Epithelial cell of prostate (primary cell): Measurements from ENCODE around the gene POMT1.
"Not testable (repeated sequence)": the region's sequence is repeated elsewhere in the genome, so short reads cannot be mapped to it uniquely, and the experiment has no call there.

ENCODE experiments used
- DNase-seq: peaks from one replicate; pipeline ENCODE4 v3.0.0-alpha.2; 2011; ENCODE audit warnings: low read depth, low spot score
- H3K27ac ChIP-seq: fragments of 450-650 bp; 2 replicates; pipeline ENCODE4 v1.5.1; 2017; ENCODE audit warnings: mild to moderate bottlenecking

Gene POMT1

DNA sequence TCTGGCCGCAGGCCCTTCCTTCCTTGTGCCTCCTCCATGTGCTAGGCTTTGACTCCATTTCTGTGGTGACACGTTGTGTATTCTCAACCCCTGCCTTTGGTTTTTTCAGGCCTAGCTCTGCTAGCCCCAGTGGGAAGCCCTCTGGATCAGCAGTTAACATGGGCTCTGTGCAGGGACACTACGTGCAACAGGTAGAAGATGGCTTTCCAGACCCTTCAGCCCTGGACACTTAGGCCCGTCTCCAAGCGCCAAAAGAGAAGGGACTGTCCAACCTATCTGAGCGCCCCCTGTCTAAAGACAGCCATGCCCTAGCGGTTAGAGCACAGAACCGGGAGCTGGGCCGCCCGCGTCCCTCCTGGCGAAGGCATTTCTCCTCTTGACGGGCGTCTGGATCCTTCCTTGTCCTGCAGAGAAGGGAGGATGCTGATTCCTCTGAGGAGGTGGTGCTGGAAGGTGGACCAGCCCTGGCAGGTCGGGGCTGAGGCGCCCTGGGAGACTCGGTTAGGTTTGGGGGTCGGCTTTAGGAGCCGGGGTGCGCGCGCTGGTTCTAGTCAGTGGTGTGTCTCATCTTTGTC, 8.3 kb upstream of the POMT1 start:
- no peak overlapping the region for H3K27ac ChIP-seq

DNA sequence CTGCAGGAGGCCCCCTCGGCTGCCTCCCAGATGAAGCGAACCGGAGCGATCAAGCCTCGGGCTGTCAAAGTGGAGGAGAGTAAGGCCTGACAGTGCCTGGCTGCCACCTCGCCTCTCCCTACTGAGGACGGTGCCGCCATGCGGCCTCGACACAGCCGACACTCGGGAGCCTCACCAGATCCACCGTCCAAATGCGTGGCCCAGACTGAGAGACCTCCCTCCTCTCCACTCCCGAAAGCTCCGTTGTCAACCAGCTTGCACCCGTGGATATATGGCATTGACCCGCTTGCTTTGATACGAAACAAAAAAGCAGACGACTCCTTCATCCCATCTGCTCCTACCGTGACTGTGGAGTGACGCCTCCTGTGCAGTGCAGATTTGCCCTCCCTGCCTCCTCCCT, 6.9 kb upstream of the POMT1 start:
- DNase-seq = no peak
- no peak overlapping the region for H3K27ac ChIP-seq

More for the DNA sequence above, 8.3 kb upstream of the POMT1 start:
- no peak for DNase-seq

DNA sequence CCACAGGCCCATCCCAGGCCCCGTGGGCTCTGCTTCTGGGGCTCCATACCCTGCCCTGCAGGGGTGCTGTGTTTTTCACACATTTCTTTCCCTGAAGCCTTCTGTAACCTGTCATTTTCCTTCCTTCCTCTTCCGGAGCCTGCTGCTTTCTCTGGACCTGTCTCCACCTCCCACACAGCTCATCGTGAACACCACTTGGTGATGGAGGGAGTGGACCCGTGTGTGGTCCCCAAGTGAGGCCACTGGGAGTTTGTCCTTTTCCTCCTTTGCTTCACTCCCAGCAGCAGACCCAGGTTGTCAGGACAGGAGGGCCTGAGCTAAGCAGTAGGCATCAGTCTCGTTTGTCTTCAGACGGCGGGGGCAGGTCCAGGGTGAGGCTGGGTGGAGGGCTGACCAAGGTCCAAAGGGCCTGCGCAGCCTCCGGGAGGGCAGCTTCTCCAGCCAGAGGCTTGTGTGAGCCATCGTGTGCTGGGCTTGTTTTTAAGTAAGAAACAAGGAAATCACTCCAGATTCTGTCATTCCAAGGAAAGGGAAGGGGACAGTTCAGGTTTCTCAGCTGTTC, 5.8 kb upstream of the POMT1 start:
- no peak for DNase-seq
- no peak overlapping the region for H3K27ac ChIP-seq

DNA sequence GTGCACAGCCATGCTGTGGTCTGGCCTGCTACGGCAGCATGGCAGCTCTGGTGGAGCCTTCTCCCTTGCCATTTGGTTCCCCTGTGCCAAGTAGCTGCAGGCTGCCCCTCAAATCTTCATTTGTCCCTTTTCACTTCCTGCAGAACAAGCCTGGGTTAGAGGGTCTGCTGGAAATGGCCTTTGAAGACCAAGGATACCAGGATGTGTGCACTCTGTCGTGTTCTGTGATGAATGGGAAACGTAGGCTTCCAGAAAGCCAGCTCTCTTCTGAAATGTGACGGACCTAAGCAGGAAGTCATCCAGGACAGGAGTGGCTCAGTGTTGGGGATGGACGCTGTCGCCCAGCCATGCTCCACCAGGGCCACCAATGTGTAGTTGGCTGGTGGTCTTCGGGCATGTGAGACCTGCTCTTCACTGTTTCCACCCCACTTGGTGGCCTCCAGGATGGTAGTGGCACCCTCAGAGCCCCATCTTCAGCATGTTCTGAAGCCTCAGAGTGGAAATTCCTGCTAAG, 3.4 kb upstream of the POMT1 start:
- no peak for DNase-seq

DNA sequence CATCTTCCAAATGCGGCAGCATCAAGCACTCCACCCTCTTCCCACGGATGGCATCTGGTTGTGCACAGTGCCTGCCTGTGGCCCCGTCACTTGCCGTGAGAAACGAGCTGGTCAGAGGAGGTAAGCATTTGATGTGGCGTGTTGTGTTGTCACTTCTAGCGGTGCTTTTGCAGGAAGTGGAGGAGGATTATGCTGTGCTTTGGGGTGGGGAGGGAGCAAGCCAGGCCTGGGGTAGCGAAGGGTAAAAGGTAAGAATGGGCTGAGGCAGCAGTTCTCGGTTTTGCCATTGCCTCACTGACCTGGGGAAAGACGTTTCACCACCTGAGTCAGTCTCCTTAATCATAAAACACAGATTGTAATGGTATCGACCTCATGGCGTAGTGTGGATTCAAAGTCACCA, 2.3 kb upstream of the POMT1 start:
- DNase-seq = no peak
- peak overlapping the region; percentile 10 for H3K27ac ChIP-seq

More for the DNA sequence above, 3.4 kb upstream of the POMT1 start:
- H3K27ac ChIP-seq = no peak overlapping the region

DNA sequence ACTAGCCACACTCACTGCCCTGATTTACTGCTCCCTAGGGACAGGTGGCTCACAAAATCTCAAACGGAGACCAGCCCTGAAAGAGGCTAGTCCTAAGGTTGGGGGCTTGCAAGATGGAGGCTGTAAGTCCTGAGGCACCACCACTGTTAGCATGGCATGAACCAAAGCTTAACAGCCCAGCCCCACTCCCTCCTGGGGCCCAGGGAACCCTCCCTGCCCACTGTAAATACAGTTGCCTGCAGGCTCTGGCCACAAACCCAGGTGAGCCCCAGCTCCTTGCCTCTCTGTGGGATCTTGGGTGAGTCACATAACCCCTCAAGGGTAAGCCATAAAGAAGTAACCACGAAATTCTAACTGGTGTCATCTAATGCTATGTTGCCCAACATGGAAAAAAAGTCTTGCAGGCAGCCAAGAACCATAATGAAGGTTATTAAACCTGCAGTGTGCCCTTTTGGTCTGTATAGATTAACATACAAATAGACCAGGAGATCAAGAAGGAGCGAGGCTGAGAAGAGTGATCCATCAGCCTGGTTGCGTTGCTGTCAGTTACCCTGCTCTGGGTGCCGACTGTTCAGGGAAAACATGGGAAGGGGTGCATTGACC, 1.7 kb upstream of the POMT1 start:
- peak overlapping the region; percentile 10 for H3K27ac ChIP-seq
- DNase-seq = peak; percentile 69

DNA sequence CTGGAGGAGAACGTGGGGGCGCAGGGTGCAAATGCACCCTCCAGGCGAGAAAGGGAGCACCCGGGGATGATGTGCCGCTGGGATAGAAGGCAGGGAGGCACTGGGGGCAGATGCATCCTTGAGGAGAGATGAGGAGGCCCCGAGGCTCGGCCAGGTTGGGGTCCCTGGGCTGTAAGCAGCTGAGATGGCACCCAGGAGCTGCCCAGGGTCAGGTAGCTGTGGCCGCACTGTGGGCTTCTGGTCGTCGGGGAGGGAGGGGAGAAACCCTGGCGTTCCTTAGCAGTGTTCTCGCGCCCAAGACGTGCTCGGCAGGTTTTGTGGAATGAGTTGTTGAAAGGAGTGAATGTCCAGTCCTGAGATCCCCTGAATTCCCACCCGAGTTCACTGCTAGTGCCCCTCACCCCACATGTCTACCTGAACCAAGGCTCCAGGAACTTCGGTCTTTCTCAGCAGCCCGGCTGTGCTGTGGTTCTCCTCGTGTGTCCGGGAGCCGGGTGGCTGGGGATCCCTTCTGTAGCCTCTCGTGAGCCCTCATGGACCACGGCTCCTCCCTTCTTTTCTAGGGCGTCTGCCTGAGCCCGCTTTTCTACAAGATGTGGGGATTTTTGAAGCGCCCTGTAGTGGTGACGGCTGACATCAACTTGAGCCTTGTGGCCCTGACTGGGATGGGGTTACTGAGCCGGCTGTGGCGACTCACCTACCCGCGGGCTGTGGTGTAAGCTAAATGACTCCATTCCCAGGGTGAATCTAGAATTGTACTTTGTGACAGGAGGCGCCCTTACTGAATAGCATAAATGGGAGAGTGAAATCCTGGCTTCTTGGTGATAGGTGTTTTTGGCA, 1.1 kb downstream of the POMT1 start:
- H3K27ac ChIP-seq = no peak overlapping the region
- no peak for DNase-seq

DNA sequence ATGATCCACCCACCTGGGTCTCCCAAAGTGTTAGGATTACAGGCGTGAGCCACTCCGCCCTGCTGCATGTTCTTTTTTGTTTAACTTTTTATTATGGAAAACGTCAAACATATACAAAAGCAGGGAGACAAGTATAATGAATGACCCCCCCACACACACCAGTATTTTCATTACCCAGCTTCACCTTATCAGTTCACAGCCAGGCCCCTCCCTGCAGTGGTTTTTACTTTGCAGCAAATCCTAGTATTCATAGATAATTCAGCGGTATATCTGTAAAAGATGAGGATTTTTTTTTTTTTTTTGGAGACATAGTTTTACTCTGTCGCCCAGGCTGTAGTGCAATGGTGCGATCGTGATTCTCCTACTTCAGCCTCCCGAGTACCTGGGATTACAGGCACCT, 2.3 kb downstream of the POMT1 start:
- H3K27ac ChIP-seq = no peak overlapping the region
- DNase-seq = no peak

DNA sequence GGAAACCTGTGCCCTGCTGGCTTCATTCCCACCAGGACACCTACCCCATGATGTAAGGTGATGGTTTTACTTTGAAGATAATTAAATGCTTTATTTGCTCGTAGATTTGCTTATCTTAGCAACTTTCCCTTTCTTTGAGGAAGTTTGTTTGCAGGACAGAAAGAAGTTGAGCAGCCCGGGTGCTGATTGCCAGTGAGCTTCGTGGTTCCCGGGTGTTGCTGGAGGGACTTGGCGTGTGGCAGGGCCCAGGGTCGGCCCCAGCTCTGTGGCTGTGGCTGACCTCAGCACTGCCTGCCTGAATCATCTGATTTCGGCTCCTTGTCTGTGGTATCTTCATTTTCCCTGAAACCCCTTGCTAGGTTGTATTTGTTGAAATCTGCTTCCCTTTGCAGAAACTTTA, 8.7 kb downstream of the POMT1 start:
- DNase-seq = no peak
- no peak overlapping the region for H3K27ac ChIP-seq

DNA sequence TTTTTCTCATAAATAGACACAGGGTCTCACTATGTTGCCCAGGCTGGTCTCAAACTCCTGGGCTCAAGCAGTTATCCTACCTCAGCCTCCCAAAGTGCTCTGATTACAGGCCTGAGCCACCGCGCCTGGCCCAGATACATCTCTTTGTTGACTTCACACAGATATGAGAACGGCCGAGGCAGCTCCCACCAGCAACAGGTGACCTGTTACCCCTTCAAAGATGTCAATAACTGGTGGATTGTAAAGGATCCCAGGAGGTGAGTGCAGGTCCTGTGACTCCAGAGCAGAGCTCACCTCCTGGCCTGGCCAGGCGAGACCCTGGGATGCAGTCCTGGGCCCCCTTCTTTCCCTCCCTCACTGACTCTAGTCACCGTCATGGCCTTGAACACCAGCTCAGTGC, 9.2 kb downstream of the POMT1 start:
- H3K27ac ChIP-seq = no peak overlapping the region
- DNase-seq = no peak

DNA sequence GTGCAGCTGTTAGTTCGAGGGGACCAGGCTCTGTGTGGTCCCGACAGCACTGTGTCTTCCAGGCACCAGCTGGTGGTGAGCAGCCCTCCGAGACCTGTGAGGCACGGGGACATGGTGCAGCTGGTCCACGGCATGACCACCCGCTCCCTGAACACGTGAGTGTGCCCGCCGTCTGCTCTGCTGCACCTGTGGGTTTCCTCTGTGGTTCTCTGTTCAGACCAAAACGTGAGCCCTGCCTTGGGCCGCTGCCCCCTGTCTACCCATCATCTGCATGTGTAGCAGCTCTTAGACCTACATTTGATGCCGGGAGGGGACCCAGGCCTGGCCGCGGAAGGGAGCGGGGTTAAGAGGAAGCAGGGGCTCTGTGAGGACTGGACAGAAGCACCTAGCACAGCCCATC, 10.5 kb downstream of the POMT1 start:
- H3K27ac ChIP-seq = no peak overlapping the region
- DNase-seq = no peak

DNA sequence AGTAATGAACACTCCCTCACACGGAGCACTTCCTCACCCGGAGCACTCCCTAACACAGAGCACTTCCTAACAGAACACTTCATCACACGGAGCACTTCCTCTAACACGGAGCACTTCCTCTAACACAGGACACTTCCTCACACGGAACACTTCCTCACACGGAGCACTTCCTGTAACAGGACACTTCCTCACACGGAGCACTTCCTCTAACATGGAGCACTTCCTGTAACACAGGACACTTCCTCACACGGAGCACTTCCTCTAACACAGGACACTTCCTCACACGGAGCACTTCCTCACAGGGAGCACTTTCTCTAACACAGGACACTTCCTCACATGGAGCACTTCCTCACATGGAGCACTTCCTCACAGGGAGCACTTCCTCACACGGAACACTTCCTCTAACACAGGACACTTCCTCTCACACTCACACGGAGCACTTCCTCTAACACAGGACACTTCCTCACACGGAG, 12.9 kb downstream of the POMT1 start:
- not testable (repeated sequence) for DNase-seq, H3K27ac ChIP-seq

DNA sequence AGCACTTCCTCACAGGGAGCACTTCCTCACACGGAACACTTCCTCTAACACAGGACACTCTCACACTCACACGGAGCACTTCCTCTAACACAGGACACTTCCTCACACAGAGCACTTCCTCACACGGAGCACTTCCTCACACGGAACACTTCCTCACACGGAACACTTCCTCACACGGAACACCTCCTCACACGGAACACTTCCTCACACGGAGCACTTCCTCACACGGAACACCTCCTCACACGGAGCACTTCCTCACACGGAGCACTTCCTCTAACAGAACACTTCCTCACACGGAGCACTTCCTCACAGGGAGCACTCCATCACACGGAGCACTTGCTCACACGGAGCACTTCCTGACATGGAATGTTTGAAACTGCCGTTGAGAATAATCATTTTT, 13.4 kb downstream of the POMT1 start:
- no peak for DNase-seq
- no peak overlapping the region for H3K27ac ChIP-seq

DNA sequence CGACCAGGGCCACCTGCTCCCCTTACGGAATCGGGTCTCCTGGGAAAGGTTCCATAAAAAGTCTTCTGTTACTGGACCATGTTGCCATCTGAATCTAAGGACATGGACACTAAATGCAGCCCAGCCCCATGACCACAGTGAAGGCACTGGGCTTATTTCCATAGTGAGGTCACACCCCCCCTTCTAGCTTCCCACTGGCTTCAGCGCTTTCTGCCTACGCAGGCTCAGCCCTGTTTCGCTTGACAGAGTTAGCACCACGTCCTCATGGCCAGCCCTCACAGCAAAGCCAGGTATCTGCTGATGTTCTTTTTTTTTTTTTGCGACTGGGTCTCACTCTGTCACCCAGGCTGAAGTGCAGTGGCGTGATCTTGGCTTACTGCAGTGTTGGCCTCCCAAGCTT, 14.2 kb downstream of the POMT1 start:
- DNase-seq = no peak
- H3K27ac ChIP-seq = no peak overlapping the region

DNA sequence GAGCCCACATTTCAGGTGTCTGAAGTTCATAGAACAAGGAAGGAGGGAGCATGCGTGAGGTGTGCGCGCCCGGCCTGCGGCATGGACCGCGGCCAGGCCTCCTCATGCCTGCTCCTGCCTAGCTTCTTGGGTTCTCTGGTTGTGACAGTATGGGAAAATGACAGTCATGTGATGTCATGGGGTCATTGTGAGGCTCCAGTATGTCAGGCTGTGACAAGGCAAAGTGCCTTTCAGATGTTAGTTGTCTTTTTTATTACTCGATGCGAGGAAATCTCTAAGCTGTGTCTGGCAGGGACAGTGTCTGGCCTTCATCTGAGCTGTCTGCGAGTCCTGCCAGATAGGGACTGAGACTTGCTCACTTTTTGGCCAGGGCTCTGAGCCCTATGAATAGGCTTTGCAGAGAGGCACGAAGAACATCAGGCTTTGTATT, 15.1 kb downstream of the POMT1 start:
- no peak for DNase-seq
- H3K27ac ChIP-seq = no peak overlapping the region

DNA sequence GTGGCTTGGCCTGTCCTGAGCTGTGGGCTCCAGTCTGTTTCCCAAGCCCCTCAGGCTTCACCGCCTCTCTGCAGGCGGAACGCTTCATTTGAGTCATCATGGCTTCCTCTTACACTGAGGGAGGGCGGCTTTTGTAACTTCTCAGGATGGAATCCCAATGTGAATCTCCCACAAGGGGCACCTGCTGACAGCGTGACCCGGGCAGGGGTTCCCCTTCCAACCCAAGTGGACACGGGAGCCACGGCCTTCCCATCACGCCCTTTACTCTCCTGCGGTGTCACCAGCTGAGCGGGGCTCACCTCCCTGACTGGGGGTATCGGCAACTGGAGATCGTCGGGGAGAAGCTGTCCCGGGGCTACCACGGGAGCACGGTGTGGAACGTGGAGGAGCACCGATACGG, 15.8 kb downstream of the POMT1 start:
- DNase-seq = no peak
- no peak overlapping the region for H3K27ac ChIP-seq

DNA sequence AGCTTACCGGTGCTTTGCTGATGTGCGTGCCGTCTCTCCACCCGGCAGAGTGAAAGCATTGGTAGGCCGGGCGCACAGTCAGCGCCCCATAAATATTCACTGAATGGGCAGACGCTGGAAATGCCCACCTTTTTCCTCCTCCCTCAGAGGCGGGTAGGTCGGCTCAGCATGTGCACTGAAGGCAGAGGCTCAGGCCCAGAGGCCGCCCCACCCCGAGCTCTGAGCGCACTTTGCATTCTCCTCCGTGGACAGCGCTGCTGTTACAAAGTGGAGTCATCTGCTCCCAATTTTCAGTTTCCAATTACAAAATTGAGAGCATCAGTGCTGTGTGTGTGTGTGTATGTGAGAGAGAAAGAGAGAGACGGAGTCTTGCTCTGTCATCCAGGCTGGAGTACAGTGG, 17.8 kb downstream of the POMT1 start:
- no peak for DNase-seq
- H3K27ac ChIP-seq = no peak overlapping the region

DNA sequence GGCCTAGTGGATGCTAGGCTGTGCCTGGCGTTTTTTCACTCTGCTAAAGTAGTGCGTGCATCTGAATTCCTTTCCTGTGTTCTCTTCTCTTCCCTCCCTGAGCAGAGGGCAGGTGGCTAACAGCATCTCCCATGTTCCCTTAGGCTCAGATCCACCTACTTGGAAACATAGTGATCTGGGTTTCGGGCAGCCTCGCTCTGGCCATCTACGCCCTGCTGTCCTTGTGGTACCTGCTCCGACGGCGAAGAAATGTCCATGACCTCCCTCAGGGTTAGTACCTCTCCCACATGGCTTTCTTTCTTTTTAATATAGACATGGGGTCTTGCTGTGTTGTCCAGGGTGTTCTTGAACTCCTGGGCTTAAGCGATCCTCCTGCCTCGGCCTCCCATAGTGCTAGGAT, 18.5 kb downstream of the POMT1 start:
- no peak for DNase-seq
- no peak overlapping the region for H3K27ac ChIP-seq

DNA sequence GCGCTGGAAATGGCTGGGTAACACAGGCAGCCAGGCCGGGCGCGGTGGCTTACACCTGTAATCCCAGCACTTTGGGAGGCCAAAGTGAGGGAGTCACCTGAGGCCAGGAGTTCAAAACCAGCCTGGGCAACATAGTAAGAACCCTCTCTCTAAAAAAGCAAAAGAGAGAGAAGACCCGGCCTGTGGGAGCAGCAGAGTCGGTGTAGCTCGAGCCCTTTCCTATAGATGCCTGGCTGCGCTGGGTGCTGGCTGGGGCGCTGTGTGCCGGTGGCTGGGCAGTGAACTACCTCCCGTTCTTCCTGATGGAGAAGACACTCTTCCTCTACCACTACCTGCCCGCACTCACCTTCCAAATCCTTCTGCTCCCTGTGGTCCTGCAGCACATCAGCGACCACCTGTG, 19.1 kb downstream of the POMT1 start:
- H3K27ac ChIP-seq = no peak overlapping the region
- no peak for DNase-seq

DNA sequence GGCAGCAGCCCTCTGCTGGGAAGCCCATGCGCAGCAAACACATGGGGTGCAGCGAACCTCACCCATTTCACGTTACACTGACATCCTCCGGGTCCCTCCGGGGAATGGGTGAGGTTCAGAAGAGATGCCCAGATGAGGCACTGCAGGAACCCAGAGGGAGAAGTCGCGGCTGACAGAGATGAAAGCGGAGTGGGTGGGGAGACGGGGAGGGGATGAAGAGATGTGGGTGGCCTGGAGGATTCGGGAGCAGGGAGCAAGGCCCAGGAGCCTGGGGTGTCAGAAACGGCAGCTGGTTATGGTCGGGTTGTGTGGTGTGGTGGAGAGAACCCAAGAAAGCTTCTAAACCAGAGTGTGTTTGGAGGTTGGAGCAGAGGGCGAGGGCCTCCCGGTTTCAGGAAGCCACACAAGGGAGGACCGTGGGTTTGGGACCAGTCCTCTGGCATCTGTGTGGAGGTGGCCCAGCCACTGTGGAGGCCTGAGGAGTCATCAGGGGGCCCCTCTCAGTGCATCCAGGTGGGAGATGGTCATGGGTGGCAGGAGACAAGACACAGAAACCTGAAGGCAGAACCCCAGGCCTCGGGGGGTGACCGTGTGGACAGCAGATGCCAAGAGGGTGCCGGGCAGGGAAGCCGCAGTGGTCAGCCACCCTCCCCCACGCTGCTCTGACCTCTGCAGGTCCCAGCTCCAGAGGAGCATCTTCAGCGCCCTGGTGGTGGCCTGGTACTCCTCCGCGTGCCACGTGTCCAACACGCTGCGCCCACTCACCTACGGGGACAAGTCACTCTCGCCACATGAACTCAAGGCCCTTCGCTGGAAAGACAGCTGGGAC, 19.8 kb downstream of the POMT1 start:
- DNase-seq = no peak
- no peak overlapping the region for H3K27ac ChIP-seq
